Measurements from ENCODE around the gene DENND1B. TPM values are rescaled to one million over a fixed set of nuclear protein-coding genes. Genes with fewer than 3 reads are reported as not detected.
A peak's percentile ranks its signal among the peaks of the same experiment; 100 is the strongest.

The DENND1B gene
- polyA plus RNA-seq, 1 donor (not counting 4 experiments of a cell fraction or from before 2014, with no cell fraction given) = 7.6 TPM

- no peaks in the 10 kb centered on the region for H4K20me1 ChIP-seq (ENCODE audit: control insufficient read depth, extremely low read depth, insufficient read depth, low read length)
- dilution Hi-C loops (cut with MboI; ENCODE audit: extremely low pct_ligation_motif_present, low sequenced_read_pairs) = no loop called here
- H3K36me3 ChIP-seq (ENCODE audit: control insufficient read depth in 2 of 2, extremely low read depth in 1 of 2, insufficient read depth in 2 of 2, low read length in 2 of 2) = peaks cover 0 to 2% of the 10 kb centered on the region in 2 experiments
- DNase-seq (ENCODE audit: low read depth, low spot score) (no peak), FAIRE-seq (no peak)
- no peaks in the 10 kb centered on the region for H3K4me1 ChIP-seq (ENCODE audit: control insufficient read depth, extremely low read depth, insufficient read depth, low read length)
- no peak overlapping the region for H2AFZ ChIP-seq (ENCODE audit: control insufficient read depth, low read length)
- TF ChIP-seq EZH2 (IDR thresholded peaks at IDR 0.05; ENCODE audit: low read length) (no peak), CTCF (optimal IDR thresholded peaks at IDR 0.05 in 1 of 3, IDR thresholded peaks at IDR 0.05 in 1 of 3, conservative IDR thresholded peaks at IDR 0.05 in 1 of 3; ENCODE audit: extremely low read depth in 1 of 3, insufficient read depth in 2 of 3, low read length in 3 of 3) (no peak)
- H3K27me3 ChIP-seq (ENCODE audit: control insufficient read depth, extremely low read depth, insufficient read depth, low read length) = no peaks in the 10 kb centered on the region
- H3K4me3 ChIP-seq (ENCODE audit: control insufficient read depth in 2 of 3, extremely low read depth in 1 of 3, insufficient read depth in 2 of 3, low read depth in 1 of 3, low read length in 3 of 3) = no peak overlapping the region
- no peak overlapping the region for H3K4me2 ChIP-seq (ENCODE audit: control insufficient read depth, extremely low read depth, insufficient read depth, low read depth, low read length)
- no peaks in the 10 kb centered on the region for H3K9me1 ChIP-seq (ENCODE audit: control insufficient read depth, extremely low read depth, insufficient read depth, low read length)
- H3K9ac ChIP-seq (ENCODE audit: control insufficient read depth, extremely low read depth, insufficient read depth, low read length) = no peak overlapping the region
- H3K9me3 ChIP-seq (ENCODE audit: control insufficient read depth, low read depth, low read length) = no peaks in the 10 kb centered on the region
- H3K27ac ChIP-seq (ENCODE audit: control insufficient read depth, insufficient read depth, low read length) = no peak overlapping the region
- no peaks in the 10 kb centered on the region for H3K79me2 ChIP-seq (ENCODE audit: control insufficient read depth, insufficient read depth, low read length)
Measured at GRCh38 chr1:197620714-197621163, 154.5 kb downstream of the DENND1B start.

- H3K4me1 ChIP-seq (ENCODE audit: control insufficient read depth, extremely low read depth, insufficient read depth, low read length) = no peaks in the 10 kb centered on the region
- H3K9me3 ChIP-seq (ENCODE audit: control insufficient read depth, low read depth, low read length) = no peaks in the 10 kb centered on the region
- no peak overlapping the region for H3K27ac ChIP-seq (ENCODE audit: control insufficient read depth, insufficient read depth, low read length)
- DNase-seq (ENCODE audit: low read depth, low spot score) (no peak), FAIRE-seq (no peak)
- TF ChIP-seq CTCF (optimal IDR thresholded peaks at IDR 0.05 in 1 of 3, IDR thresholded peaks at IDR 0.05 in 1 of 3, conservative IDR thresholded peaks at IDR 0.05 in 1 of 3; ENCODE audit: extremely low read depth in 1 of 3, insufficient read depth in 2 of 3, low read length in 3 of 3) = peak in 2 of 3 experiments; percentile 15 to 16
- no peak for TF ChIP-seq EZH2 (IDR thresholded peaks at IDR 0.05; ENCODE audit: low read length)
- dilution Hi-C loops (cut with MboI; ENCODE audit: extremely low pct_ligation_motif_present, low sequenced_read_pairs) = no loop called here
- peaks cover 0 to 2% of the 10 kb centered on the region in 2 experiments for H3K36me3 ChIP-seq (ENCODE audit: control insufficient read depth in 2 of 2, extremely low read depth in 1 of 2, insufficient read depth in 2 of 2, low read length in 2 of 2)
- no peaks in the 10 kb centered on the region for H3K9me1 ChIP-seq (ENCODE audit: control insufficient read depth, extremely low read depth, insufficient read depth, low read length)
- no peak overlapping the region for H3K9ac ChIP-seq (ENCODE audit: control insufficient read depth, extremely low read depth, insufficient read depth, low read length)
- H3K4me3 ChIP-seq (ENCODE audit: control insufficient read depth in 2 of 3, extremely low read depth in 1 of 3, insufficient read depth in 2 of 3, low read depth in 1 of 3, low read length in 3 of 3) = no peak overlapping the region
- no peaks in the 10 kb centered on the region for H4K20me1 ChIP-seq (ENCODE audit: control insufficient read depth, extremely low read depth, insufficient read depth, low read length)
- H3K27me3 ChIP-seq (ENCODE audit: control insufficient read depth, extremely low read depth, insufficient read depth, low read length) = no peaks in the 10 kb centered on the region
- no peak overlapping the region for H3K4me2 ChIP-seq (ENCODE audit: control insufficient read depth, extremely low read depth, insufficient read depth, low read depth, low read length)
- H3K79me2 ChIP-seq (ENCODE audit: control insufficient read depth, insufficient read depth, low read length) = no peaks in the 10 kb centered on the region
- H2AFZ ChIP-seq (ENCODE audit: control insufficient read depth, low read length) = no peak overlapping the region
Measured at GRCh38 chr1:197619008-197619640, 156.2 kb downstream of the DENND1B start.
